ENCODE data around the gene NUP214.
"Not testable (repeated sequence)": the region's sequence is repeated elsewhere in the genome, so short reads cannot be mapped to it uniquely, and the experiment has no call there.

The NUP214 gene

DNA sequence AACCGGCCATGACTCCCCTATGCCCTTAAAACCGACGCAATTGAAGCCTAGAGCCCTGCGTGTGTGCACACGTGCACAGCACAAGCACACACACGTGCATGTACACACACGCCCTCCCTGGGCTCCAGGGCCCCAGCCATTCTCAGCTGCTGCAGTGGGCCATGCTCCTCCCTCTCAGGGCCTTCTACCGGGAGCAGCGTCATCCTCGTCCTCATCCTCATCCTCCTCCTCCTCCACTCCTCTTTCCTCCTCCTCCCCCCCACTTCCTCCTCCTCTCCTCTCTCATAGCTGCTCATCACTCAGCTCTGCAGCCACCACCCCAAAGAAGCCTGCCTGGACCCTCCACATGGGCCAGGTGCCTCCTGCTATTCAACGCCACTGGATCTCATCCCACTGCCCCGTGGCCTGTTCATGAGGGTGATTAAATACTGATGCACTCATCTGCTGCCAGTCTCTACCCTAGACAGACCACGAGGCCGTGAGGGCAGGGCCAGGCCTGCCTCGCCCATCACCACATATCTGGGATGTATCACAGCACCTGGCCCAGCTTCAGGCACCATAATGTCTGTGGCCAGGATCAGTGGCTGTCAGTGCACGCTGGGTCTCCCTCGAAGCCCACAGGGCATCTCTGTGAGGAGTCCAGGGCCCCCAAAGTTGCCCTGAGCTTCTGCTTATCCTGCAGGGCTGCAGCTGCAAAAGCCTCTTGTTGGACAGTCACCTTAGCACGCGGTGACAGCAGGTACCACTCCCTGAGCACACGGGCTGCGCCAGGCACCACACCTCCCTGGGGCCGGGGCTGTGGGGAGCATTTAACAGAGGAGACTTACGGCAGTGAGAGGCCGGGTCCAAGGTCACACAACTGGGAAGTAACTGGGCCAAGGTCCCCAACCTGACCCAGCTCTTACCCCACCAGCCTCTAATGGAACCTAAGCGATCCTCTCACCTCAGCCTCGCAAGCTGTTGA lies 141.2 kb downstream of the NUP214 start:
- DNase-seq = peak; percentile 36

DNA sequence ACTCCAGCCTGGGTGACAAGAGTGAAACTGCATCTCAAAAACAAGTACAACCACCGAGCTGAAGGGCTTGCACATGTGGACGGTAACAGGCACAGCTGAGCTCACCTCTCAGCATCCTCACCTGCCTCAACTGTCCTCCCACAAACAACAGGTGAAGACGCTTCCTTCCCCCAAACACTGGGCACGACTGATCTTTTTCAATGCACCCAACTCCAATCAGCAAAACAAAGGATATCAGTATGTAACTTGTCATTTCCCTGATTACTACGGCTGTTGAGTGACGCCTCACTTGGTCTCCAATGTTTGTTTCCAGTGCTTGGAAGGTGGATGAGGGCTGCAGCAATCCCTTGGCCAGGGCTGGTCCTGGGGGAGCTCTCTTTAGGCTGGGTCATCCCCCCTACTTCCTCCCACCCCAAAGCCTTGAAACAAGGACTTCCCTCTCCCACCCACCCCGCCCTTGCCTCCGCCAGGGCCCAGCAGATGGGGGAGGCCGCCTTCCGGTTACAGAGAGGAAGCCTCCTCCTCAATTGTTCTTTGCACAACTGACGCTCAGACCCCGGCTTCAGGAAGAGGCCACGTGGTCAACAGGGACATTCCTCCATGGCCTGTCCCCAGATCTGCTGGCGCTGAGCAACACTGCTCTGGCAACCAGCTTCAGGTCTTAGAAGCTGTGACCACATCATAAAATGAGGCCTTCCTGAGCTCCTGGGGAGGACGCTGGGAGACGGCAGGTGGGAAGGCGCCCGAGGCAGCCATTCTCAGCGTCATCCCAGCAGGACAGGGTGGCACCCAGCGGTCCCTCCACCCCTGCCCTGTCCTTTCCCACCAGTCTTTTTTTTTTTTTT lies 145.0 kb downstream of the NUP214 start:
- DNase-seq = peak; percentile 65

DNA sequence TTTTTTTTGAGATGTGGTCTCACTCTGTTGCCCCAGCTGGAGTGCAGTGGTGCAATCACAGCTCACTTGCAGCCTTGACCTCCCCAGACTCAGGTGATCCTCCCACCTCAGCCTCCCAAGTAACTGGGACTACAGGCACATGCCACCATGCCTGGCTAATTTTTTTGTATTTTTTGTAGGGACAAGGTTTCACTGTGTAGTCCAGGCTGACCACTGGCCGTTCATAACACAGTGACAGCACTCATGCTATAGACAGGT lies 145.6 kb downstream of the NUP214 start:
- DNase-seq = not testable (repeated sequence)

DNA sequence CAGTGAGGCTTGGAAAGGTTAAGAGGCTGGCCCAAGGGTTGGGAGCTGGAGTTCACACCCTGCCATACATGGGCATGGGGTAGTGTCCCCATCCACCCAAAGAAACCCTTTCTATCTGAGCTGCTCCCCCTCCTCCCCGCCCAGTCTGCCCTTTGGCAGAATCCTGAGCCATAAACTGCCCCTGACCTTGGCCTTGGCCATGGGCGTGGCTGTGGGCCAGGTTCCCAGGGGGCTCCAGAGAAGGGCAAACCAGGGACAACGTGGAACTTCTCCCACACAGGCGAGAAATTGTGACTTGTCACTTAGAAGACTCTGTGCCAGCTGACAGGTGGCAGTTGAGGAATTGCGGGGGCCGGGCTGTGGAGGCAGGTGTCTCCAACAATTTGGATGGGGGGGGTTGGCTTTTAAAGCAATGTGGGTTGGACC lies 146.1 kb downstream of the NUP214 start:
- DNase-seq = no peak

DNA sequence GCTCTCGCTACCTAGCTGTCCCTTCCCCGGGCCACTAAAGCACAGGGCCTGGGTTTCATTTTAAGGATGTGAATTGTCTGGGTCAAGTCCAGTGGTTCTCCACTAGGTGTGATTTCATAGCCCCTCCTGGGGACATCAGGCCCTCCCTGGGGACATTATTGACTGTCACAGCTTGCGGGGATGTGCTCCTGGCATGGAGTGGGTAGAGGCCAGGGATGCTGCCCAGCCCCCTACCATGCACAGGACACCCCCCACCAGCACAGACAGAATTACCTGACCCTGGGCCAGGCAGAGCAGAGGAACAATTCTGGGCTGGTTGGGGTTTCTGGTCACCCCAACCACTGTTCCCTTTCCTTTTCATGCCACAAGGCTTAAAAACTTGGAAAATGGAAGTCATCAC lies 146.8 kb downstream of the NUP214 start:
- DNase-seq = no peak

DNA sequence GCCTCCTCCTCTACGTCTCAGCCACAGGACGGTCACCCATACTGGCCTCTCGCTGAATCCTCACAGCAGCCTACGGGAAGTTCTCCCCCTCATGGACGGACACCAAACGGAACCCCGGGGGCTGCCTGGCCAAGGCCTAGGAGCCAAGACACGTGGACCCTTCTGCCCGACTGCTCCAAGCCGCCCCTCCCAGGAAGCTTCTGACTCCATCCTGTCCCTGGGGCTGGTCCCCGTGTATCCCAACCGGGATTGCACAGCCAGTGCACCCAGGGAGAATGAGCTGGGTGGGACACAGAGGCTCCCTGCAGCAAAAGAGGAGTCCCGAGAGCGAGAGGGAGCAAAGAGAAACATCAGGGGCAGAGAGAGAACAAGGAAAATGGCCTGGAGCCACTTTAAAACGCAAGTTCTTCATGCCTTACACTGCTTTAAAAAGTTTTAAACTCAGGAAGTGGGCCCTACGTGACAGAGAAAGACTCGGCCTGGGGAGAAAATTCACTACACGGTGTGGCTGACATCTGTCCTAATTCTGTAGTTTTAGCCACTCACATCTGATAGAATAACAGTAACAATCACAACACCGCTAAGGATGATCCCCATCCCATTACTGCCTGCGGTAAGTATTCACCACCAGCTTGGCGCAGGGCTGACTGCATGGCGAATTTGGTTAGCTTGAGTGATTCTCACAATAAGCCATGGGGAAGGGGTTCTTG lies 147.9 kb downstream of the NUP214 start:
- DNase-seq = no peak

DNA sequence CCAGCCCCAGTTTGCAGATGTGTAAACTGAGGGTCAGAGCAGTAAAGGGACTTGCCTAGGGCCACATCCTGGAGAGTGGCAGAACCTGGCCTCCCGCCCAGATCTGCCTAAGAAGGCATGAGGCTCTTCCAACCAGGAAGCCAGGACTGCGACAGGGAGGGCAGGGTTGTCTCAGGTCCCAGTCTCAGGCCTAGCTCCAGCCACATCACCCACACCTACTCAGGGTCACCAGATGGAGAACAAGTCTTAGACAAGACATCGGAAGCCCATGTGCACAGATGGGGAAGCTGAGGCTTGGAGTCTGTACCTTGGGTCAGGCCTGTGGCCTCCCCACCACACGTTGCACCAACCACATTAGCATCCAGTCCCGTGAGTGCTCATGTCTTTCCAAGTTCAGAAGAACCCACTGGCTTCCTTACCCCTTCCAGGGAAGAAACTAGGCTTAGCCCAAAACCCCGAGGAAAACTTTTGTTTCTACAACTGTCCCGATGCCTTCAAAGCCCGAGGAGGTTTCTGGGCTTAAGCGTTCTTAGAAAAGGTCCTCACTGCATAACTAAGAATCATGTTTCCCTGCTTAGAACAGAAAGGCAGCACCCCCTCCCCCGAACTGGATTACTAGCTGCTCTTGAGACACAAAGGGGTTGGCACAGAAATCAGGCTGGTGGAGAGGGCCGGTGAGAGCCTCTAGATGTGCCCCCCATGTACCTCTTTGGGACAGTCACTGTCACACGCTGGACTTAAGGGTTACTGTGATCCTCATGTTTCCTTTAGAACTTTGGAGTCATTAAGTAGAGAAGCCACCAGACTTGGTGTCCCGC lies 148.7 kb downstream of the NUP214 start:
- DNase-seq = no peak

DNA sequence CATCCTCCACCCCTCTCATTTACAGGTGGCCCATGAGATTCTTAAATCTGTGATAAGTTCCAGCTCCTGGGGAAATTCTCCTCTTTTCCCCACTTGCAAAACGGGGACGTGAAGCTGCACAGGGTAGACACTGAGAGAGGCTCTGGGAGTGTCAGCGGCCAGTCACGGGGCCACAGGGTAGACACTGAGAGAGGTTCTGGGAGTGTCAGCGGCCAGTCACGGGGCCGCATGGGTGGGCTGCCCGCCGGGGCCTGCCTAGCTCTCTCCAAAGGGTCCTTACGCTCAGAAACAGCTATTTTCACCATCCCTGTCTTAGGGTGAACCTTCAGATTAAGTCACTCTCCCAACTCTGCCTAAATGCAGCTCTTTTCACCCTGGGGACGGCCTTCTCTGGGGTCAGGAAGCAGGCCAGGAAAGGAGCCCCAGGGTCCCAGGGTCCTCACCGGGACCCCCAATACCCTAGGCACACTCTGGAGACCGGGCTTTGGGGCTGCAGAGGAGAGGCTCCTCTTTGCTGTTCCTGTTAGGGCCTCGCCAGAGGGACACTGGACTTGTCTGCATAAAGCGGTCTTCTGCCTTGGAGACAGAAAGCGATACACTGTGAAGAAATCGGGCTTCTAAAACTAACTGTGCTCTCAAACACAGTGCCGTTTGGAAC lies 149.4 kb downstream of the NUP214 start:
- DNase-seq = no peak

DNA sequence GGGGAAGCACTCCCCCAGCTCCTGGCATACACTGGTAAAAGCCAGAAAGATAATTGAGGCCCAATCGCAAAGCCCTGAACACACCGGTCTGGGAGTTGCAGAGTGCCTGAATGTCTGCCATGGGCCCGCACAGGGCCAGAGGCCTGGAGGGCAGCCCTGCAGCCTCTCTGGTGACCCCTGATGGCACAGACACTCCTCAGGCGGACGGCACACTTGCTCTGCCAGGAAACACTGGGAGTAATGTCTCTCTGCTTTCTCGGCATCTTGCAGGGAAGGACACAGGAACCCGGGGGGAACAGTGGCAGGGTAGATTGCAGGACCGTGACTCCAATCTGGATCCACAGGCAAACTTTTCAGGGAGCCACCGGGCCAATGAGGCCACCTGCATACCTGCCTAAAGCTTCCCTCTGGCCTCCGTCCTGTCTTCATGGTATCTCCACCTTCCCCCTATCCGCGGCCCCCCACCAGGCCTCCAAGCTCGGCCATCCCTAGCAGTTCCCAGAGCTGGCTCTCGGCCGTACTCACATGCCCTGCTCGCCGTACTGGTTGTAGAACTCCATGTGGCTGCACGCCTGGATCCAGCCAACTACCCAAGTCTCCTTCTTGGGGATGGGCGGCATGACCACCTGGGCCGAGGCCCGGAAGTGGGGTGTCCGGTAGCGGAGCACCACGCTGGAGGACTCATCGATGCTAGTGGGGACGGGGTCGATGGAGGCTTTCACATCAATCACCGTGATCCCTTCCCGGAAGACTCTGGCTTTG lies 150.1 kb downstream of the NUP214 start:
- DNase-seq = no peak

DNA sequence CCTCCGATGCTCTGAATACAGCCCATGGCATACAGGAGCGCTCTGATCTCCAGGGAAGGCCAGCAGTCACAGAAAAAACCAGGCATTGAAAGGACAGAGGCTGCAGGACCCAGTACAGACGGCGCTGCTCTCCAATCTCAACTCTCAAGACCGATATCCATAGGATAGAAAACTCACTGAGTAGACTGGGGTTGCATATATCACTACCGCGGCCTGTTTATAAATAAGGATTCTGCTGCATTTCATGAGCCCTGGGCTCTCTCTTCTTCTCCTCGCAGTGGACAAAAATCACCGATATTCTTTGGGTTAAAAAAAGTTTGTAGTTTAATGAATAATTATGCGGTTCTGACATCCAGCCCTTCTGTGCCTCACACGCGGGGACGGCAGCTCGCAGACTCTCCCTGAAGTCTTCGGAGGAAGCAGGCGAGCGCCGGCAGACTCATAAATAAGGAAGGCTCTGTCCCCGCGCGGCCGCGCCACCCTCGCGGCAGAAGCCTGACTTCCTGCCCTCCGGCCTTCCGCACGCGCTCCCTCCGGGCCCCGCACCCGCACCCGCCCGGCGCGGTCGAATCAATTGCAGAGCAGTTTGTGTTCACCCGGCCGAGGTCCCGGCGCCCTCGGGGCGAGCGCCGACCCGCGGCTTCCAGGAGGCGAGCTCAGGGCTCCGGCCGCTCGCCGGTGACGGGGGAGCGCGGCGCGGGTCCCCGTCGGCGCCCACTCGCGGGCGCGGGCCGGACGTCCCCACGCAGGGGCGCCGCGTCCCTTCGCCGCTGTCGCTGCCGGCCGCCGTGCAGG lies 150.9 kb downstream of the NUP214 start, which contains the start of gene FAM78A:
Gene FAM78A, minus strand, starts transcription at position 417 of the 795 bp plus-strand sequence. Its CDS starts 331 bp downstream, at position 86.
- peak; percentile 54 for DNase-seq

DNA sequence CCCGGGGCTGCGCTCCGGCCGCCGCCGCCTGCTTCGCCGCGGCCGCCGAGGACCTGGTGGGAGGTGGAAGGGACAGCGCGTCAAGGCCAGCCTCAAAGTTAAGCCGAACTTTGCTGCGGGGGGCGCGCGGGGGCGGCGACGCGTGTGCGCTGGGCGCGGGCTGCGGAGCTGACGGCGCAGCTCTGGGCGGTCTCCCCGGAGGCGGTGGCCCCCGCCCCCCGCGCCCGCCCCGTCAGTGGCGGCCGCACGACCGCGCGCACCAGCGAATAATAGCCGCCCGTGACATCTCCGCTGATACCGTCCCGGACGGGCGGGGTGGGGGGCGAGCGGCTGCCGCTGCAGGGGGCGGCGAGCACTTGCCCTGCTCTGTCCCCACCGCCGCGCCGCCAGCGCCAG lies 151.5 kb downstream of the NUP214 start:
- DNase-seq = no peak

DNA sequence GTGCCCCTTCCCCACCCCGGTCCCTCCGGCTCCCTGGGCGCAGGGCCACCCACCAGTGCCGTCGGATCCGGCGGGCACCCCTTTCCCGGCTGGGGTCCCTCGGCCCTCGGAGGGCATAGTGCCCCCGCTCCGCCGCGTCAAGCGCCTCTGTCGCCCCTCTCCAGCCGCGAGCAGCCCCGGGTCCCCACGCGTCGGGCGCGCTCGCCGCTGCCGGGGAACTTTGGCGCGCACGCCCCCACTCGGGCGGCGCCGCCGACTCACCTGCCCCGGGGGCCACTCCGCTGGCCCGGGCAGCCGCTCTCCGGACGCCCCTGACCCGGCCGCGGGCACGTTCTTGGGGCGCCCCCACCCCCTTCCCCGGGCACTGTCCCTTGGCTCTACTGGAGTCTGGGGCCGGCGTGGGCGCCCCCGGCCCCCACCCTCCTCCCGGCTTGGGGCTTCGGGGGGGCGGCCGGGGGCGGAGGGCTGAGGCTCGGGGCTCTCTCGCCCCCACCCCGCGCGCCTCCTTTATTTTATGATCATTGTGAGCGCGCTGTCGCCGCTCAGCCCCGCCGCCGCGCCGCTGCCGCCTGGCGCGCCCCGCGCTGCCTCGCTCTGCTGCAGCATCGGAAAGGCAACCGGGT lies 152.0 kb downstream of the NUP214 start:
- no peak for DNase-seq

DNA sequence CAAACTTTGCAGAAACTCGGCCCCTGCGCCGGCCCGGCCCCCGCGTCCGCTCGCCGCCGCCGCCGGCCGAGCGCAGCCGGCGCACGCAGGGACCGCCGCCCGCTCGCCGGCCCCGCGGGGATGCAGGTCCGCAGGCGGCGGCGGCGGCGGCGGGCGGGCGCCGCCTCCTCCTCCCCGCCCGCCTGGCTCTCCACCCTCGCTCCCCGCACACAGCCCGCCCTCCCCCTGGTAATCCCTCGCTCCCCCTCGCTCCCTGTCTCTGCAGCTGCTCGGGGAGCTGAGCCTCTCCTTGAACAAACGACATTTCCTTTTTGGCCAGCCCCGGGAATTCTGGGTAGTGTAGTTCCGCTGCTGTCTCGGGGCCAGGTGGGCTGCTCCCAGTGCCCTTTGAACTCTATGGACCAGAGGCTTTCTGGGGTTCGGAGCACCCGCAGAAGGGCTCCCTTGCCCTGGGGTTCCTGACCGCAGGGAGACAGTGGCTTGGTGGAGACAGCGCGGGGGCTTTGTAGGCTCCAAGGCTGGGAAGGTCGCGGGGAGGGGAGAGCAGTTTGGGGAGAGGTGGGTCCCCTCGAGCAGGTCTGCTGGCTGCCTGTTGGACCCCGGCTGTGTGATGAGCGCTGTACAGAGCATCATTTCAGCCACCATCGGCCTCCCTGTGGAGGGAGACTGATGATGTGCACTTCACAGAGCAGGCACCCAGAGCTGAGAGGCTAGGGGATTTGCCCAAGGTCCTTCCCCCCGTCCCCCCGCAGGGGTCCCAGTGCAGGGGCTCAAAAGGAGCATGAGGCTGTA lies 152.7 kb downstream of the NUP214 start:
- peak; percentile 81 for DNase-seq

DNA sequence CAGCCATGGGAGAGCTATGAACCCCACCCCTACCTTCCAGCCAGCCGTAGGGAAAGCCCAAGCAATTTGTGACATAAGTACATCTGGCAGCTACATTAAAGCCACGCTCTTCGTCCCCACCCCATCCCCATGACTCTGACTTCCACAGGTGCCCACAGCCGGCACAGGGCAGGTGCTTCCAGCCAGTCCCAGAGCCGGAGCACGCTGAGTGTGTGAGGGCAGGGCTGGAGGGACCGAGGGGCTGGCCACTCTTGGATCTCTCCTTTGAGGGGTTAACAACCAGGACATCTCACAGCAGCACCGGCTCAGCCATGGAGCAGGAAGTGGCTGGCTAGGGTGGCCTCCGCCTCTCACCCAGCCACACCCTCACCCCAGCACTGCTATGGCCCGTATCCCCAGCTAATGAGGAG lies 153.3 kb downstream of the NUP214 start:
- no peak for DNase-seq

DNA sequence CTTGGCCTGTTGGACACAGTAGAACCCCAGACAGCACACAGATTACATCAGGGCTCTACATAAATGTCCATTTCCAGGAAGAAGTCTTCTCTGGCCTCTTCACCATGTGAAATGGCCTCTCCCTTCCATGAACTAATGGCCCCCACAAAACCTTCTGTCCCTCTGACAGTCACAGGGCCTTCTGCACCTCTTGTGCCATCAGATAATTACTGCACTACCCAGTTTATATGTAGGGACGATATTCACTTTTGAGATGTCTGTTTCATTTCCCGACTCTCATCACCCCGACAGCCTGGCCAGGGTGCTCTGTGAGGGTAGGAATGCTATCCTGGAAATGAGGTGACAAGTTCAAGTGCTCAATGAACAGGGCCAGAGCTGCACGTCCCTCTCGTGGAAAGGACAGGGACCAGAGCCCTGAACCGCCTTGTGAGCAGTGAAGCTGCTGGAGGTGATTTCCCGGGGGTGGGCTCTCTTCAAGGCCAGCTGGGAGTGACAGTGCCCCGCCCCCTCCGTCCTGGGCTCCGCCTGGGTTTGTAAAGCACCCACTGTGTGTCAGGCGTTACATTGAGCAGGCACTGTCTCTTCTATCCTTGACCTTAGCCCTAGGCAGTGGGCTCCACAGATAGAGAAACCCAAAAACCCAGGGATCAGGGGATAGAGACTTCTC lies 153.9 kb downstream of the NUP214 start:
- DNase-seq = no peak

DNA sequence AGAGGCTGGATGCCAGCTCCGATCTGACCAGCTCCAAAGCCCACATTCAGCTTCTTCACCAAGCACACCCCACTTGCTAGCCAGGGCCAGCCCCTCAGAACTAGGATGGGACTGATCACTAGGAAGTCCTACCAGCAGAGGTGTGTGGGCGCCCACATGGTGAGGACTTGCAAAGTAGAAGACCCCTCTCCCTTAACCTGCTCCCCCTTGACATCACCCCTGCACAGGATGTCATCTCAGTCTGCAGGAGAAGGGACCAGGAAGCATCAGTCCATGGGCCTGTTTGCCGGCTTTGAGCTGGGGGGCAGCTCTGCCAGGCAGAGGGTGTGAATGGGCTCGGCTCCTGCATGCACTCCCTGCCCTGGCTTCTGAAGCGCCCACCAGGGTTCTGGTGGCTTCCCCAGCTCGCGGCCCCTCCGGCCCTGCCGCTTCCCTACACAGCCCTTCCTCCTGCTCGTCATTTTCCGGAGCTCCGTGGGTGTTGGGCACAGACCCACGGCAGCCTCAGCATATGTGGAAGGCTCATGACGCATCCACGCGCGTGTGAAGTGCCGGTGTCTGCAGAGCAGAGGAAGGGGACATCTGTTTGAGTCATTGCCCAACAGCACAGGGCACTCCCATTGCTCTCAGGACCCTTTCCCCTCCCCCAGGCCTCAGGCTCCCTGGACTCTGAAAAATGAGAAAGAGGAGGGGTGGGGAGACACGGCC lies 154.6 kb downstream of the NUP214 start:
- peak; percentile 40 for DNase-seq

DNA sequence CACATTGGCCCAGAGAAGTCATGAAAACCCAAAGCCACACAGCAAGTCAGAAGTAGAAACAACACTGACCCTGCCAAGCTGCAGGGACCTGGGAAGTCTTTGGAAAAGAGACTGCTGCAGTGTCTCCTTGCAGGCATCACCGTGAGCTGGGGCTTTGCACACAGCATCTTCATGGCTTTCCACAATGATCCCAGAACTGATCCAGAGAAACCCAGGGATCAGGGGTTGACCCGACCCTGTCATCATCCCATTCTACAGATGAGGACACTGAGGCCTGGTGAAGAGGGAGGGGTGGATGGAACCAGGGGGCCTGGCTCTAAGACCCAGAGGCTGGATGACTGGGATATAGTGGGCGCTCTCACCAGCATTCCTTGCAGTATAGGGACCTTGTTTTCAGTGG lies 155.3 kb downstream of the NUP214 start:
- no peak for DNase-seq

Data from CD4-positive, alpha-beta T cell treated with Interleukin-15 for 1 hour (primary cell).